HUES6 (cell line): ENCODE results near the gene DHX34.
A peak's percentile ranks its signal among the peaks of the same experiment; 100 is the strongest.

Experiments used
- H3K27ac ChIP-seq: 2 replicates; pipeline ENCODE4 v1.7.0; 2013; ENCODE audit warnings: low read depth, mild to moderate bottlenecking, low read length, inconsistent platforms
- H3K27me3 ChIP-seq: 2 replicates; pipeline ENCODE4 v1.6.1; 2013; ENCODE audit warnings: low read length; ENCODE audit not compliant: control insufficient read depth, insufficient read depth
- H3K36me3 ChIP-seq: 2 replicates; pipeline ENCODE4 v1.6.1; 2013; ENCODE audit warnings: low read length; ENCODE audit not compliant: control insufficient read depth, insufficient read depth
- H3K4me1 ChIP-seq: 2 replicates; pipeline ENCODE4 v1.6.1; 2013; ENCODE audit warnings: low read length; ENCODE audit not compliant: control insufficient read depth, insufficient read depth
- H3K4me3 ChIP-seq: 2 replicates; pipeline ENCODE4 v1.5.1; 2013; ENCODE audit warnings: low read depth, low read length
- H3K9ac ChIP-seq: one replicate; pipeline ENCODE4 v1.6.1; 2013; ENCODE audit warnings: mild to moderate bottlenecking, low read length
- H3K9me3 ChIP-seq: 2 replicates; pipeline ENCODE4 v1.6.1; 2013; ENCODE audit warnings: low read depth, low read length; ENCODE audit not compliant: control insufficient read depth, insufficient read depth

DHX34 gene

GRCh38 chr19:47430041-47430802, 81.1 kb downstream of the DHX34 start:
- H3K4me1 ChIP-seq = peaks cover 20% of the 10 kb centered on the region
- peak overlapping the region; percentile 74 for H3K9ac ChIP-seq
- H3K27ac ChIP-seq = no peak overlapping the region
- H3K27me3 ChIP-seq = peaks cover 21% of the 10 kb centered on the region
- H3K36me3 ChIP-seq = no peaks in the 10 kb centered on the region
- peak overlapping the region; percentile 55 for H3K4me3 ChIP-seq
- no peaks in the 10 kb centered on the region for H3K9me3 ChIP-seq

DNA sequence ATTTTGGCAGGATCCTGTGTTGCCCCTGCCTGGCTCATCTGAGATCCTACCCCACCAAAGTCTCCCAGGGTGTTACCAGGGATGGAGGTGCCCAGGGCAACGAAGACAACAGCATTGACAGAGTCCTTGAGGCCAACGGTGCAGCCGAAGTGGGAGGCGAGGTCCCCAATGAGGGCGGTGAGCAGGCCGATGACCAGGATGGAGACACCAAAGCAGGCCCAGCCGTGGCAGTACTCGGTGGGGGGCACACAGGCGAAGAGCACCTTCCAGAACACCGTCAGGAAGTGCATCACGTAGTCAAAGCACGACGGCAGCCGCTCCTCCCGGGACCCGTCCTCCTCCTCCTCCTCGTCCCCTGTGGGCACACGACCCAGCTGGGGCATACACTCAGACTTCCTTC, 83.0 kb downstream of the DHX34 start:
- no peaks in the 10 kb centered on the region for H3K36me3 ChIP-seq
- H3K4me3 ChIP-seq = no peak overlapping the region
- H3K4me1 ChIP-seq = peaks cover 18% of the 10 kb centered on the region
- no peaks in the 10 kb centered on the region for H3K9me3 ChIP-seq
- no peak overlapping the region for H3K9ac ChIP-seq
- no peak overlapping the region for H3K27ac ChIP-seq
- peaks cover 21% of the 10 kb centered on the region for H3K27me3 ChIP-seq
